GM10266 (cell line): ENCODE data around the gene SNX9.
A peak's percentile ranks its signal among the peaks of the same experiment; 100 is the strongest.

Experiments used
- DNase-seq: peaks from one replicate; pipeline ENCODE4 v3.0.0; 2012; ENCODE audit errors: extremely low spot score
- CTCF ChIP-seq: IDR thresholded peaks from 2 replicates; pipeline ENCODE4 v1.5.1; 2012; ENCODE audit warnings: mild to moderate bottlenecking, low read depth; ENCODE audit not compliant: control insufficient read depth, insufficient read depth; ENCODE audit errors: missing control alignments

The SNX9 gene

GRCh38 chr6:157823001-157823527 is at the start of gene SNX9:
Gene SNX9 (plus strand): TSS chr6:157823246. CDS start chr6:157823435, 189 bp downstream.
- no peak for TF ChIP-seq CTCF
- peak; percentile 83 for DNase-seq

- DNase-seq, result no peak
- no peak for TF ChIP-seq CTCF
Observed at GRCh38 chr6:157773248-157773773, 49.7 kb upstream of the SNX9 start.

GRCh38 chr6:157774153-157775135 is 48.6 kb upstream of the SNX9 start:
- peak; percentile 54 for DNase-seq
- no peak for TF ChIP-seq CTCF

GRCh38 chr6:157775376-157775775 is 47.7 kb upstream of the SNX9 start:
- no peak for DNase-seq
- TF ChIP-seq CTCF, result no peak

- no peak for TF ChIP-seq CTCF
- DNase-seq, result no peak
Observed at GRCh38 chr6:157777344-157777743, 45.7 kb upstream of the SNX9 start.

GRCh38 chr6:157778719-157779118 is 44.3 kb upstream of the SNX9 start:
- TF ChIP-seq CTCF, result no peak
- no peak for DNase-seq
